NK-92 (cell line): ENCODE data around the gene POLE4.

Experiments used
- DNase-seq: peaks from one replicate; lab custom pipeline; 2025; ENCODE audit not compliant: unreplicated experiment; lab: John Stamatoyannopoulos, UW

The POLE4 gene

DNA sequence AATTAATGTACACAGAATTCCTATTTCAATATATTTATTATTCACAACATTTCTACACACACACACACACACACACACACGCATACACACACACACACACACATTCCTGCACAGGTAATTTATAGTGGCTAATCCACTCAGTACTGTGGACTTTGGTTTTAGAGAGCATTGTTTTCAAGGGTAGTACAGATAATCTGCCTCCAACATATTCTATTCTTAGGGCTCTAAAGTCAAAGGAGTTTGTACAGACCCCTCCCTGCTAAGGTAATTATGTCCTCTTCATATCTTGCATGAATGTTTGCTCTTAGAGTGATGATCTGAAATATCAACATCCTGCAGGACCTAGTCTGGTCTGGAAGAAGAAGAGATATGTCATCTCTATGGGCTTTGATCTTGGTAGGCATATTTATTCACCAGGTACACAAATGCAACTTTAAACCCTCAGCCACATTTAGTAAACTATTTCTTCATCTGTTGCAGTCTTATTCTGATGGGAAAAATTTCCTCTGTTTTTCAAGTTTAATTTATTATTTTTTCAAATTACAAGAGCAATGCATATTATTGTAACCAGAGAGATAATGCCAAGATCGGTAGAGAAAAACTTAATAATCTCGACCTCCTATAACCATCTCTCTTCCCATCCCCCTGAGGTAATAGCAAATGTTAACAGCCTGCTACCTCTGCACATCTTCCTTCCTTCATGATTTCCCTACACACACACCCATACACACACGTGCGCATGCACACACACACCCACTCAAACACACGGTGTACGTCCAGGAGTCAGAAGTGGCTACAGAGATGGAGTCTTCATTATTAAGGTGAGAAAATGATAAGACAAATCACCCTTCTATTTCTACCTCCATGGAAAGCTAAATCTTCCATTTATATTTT, 18.3 kb upstream of the POLE4 start:
- DNase-seq: no peak

DNA sequence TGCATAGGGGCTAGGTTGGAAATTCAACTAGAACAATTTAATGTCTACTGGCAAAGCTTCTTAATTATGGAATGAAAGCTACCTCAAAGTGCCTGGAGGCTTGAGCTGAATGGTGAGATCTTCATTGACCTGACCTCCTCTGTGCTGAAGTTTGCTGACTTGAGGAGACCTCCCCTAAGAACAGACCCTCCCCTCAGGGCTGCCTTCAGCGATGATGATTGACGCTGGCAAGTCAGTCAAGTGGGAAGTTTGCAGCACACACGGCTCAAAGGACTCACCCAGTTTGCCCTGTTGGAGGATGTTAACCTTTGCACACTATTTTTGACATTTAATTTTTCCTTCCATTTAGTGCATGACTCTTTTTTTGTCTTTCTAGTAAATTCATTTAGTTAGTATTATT, 17.2 kb upstream of the POLE4 start:
- DNase-seq: no peak

DNA sequence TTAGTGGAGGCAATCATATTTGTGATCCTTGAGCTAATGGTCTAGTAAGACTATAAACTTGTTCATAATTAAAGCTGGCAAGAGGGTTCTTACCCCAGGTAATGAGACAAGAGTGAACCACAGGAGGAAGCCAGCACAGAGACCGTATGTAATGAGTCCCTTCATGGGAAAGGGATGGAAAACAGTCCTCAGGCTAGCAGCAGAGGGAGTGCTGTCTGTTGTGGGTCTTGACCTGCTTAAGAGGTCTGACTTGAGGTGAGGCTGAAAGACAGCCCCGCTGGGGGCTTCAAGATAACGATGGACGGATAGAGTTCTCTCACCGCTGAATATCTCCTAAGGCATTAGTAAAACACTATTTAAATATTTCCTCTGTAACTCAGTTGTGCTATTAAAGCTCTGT, 16.2 kb upstream of the POLE4 start:
- DNase-seq: no peak

DNA sequence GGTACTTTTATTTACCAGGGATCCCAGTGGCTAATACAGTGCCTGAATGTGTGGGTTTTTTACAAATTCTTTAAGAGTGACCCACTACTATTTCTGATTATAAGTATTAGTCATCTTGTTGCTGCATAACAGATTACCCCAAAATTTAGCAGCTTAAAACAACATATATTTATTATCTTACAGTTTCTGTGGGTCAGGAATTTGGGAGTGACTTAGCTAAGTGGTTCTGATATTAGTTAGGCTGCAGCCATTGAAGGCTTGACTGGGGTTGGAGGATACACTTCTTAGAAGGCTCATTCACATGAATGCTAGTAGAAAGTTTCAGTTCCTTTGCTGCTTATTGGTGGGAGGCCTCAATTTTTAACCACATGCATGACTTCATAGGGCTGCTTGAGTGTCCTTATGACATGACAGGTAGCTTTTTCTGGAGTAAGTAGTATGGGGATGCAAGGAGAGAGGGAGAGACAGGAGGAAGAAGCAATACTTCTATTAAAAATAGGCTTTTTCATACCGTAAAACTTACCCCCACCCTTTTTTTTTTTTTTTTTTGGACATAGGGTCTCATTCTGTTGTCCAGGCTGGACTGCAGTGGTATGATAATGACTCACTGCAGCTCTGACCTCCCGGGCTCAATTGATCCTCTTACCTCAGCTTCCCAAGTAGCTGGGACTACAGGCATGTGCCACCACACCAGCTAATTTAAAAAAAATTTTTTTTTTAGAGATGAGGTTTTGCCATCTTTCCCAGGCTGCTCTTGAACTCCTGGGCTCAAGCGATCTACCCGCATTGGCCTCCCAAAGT, 13.3 kb upstream of the POLE4 start:
- no peak for DNase-seq

DNA sequence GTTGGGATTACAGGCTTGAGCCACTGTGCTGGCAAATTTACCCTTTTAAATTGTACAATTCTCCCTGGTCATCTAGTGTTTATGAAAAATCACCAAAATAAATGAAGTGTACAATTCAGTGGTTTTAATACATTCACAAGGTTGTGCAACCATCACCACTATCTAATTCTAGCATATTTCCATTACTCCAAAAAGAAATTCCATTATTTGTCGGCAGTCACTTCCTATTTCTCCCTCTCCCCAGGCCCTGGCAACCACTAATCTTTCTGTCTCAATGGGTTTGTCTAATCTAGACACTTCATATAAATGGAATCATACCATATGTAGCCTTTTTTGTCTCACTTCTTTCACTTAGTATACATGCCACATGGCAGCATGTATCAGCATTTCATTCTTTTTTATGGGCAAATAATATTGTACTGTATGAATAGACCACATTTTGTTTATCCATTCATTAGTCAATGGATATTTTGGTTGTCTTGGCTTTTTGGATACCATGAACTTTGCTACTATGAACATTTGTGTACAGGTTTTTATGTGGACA, 12.6 kb upstream of the POLE4 start:
- no peak for DNase-seq

DNA sequence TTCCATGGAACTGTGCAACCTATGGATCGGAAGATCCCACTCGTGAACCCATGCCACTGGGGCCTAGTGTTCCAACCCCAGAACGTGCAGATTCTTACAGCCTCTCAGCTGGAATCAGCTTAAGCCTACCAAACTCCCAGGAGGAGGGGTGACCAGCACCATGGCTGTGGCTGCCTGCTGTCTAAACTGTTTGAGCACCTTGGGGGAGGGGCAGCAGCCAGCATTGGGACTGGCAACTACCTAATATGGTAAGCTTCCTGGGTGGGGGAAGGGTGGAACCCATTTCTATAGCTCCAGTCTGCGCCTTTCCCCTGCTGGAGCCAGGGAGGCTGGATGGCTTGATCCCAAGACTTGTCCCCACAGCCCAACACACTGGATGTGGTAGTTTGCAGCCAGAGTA, 10.7 kb upstream of the POLE4 start:
- DNase-seq: no peak

DNA sequence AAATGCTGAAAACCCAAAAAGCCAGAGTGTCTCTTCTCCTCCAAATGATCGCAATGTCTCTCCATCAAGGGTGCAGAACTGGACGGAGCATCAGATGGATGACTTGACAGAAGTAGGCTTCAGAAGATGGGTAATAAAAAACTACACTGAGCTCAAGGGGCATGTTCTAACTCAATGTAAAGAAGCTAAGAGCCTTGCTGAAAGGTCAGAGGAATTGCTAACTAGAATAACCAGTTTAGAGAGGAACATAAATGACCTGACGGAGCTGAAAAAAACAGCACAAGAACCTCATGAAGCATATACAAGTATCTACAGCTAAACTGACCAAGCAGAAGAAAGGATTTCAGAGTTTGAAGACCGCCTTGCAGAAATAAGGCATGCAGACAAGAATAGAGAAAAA, 9.7 kb upstream of the POLE4 start:
- DNase-seq: no peak

DNA sequence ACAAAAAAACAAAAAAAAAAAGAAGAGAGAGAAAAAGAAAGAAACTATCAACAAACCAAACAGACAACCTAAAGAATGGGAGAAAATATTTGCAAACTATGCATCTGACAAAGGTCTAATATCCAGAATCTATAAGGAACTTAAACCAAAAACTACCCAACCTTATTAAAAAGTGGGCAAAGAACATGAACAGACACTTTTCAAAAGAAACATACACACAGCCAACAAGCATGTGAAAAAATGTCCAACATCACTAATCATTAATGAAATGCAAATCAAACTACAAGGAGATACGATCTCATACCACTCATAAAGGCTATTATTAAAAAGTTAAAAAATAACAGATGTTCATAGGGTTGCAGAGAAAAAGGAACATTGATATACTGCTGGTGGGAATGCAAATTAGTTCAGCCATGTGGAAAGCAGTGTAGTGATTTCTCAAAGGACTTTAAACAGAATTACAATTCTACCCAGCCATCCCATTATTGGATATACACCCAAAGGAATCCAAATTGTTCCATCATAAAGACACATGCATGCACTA, 7.2 kb upstream of the POLE4 start:
- DNase-seq: no peak

DNA sequence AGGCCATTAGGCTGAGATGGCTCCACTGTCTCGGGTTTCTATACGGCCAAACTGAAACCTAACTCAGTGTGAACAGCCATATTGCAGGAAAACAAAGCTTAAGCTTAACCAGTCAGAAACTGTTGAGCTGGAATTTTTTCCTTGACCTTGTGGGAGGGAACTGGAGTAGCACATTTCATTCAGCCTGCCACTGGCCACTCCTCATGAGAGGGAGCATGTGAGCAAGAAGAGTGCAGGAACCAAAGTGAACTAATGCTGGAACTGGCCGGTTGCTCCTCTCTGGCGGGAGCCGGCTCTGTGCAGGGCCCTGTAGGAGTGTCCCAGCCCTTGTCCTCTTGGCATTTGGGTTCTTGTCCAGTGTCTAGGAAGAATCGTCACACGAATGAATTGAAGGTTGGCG, 5.9 kb upstream of the POLE4 start:
- DNase-seq: no peak

DNA sequence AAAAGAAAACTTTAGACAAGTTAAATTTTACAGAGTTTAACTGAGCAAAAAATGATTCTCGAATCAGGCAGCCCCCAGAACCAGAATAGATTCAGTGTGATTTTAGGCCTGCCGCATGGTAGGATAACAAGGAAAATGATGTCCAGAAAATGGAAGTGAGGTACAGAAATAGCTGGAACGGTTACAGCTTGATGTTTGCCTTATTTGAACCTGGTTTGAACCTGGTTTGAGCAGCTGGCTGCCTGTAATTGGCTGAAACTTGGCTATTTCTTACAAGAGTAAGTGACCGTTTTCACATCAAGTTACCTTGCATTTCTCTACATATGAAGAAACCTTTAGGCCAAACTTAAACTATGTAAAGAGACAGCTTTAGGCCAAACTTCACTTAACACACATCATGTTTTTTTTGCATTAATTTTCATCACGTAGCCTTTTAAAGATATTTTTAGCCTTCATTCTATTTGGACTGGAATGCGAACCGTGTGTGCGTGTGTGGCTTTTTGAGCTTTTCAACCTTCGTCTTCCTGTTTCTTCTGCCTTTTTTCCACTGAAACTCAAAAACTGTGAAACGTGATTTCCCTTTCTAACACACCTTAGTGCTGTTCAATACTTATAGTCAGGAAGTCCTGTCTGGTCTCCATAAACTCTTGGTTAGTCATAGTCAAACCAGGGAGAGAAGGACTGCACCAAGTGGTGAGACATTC, 4.5 kb upstream of the POLE4 start:
- no peak for DNase-seq

DNA sequence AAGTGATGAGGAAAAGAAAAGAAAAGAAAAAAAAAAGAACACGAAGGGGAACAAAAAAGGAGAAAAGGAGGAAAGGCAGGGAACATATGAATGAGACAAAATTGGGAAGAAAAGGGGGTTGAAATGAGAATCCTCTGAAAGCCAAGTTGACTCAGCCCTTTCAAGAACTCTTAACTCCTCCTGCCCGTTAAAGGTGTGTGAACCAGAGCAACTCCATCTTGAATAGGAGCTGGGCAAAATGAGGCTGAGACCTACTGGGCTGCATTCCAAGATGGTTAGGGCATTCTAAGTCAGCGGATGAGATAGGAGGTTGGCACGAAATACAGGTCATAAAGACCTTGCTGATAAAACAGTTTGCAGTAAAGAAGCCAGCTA, 4.0 kb upstream of the POLE4 start:
- DNase-seq: no peak

DNA sequence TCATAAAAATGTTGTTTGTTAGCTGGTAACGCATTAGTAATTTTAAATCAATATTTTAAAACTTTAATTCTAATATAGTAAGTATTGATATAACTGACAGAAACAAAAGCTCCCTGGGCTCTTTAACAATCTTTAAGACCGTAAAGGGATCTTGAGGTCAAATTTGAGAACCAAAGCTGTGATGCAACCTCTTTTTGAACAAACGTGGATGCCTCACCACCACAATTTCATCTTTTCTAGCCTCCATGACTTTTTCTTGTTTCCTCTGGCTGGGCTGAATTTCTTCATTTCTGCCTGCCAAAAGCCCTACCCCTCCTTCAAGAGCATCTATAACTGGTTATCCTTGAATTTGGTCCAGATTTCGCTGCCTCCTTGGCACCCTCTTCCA, 563 bp upstream of the POLE4 start:
- DNase-seq: no peak

DNA sequence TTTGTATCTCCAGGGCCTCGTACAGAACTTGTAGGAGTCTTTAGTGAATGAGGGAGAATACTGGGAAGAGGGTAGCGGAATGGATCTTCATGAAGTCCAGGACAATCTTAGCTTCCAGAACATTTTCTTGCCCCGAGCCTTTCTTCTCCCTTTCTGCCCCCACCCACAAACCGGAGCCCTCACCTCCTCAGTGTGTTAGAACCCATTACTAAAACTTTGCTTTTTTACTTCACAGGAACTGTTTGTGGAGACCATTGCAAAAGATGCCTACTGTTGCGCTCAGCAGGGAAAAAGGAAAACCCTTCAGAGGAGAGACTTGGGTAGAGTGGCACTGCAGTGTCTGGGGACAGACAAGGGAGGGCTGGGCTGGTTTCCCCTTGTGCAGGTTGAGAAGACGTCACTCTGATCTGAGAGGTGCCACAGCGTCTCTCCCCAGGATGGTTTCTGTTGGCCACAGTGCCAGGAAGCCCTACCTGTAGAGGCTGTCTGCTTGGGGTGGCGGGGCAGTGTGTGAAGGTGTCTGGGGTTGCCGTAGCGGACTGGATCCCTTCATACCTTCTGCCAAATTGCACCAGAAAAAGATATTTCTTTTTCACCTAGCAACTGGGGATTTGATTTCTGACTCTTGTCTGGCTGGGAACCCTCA, 786 bp downstream of the POLE4 start:
- DNase-seq: no peak

DNA sequence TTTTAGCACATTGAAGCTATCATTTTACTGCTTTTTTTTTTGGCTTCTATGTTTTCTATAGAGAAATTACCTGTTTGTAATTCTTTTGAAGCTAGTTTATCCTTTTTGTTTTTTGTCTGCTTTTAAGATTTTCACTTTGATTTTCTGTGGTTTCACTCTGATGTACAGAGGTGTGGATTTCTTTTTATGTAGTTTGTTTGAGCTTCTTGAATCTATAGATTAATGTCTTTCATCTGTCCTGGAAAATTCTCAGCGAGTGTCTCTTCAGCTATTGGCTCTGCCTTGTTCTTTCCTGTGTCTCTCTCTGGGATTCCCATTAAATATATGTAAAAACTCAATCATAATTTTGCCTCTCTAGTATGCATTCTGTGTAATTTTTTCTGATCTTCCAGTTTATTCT, 8.4 kb downstream of the POLE4 start:
- DNase-seq: no peak

DNA sequence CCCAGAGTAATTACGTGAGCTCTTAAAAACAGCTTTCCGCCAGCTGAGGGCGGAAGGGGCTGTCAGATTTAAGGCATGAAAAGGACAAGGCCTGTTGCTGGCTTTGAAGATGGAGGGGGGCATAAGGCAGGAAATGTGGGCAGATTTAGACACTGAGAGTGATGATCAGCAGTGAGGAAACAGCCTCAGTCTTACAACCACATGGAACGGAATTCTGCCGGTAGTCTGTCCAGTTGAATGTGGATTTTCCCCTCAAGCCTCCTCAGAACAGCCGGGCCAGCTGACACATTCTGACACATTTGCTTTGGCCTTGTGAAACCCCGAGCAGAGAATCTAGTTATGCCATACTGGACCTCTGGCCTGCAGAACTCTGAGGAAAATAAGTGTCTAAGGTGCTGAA, 16.6 kb downstream of the POLE4 start:
- DNase-seq: no peak

DNA sequence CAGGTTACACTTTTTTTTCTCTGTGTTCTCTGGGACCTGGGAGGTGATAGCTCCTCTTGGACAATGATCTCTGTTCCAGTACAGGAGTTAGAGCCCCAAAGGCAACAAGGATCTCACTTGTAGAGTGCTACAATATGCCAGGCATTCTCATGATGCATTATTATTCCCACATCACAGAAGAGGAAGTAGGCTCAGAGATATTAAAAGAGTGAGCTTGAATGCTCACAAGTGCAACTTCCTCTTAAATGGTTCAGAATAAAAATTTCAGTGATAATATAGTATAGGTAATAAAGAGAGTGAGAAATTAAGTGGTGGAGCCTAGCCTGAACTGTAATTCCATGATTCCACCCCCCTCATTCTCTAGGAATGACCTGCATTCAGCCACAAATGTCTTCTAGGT, 21.4 kb downstream of the POLE4 start:
- DNase-seq: no peak

DNA sequence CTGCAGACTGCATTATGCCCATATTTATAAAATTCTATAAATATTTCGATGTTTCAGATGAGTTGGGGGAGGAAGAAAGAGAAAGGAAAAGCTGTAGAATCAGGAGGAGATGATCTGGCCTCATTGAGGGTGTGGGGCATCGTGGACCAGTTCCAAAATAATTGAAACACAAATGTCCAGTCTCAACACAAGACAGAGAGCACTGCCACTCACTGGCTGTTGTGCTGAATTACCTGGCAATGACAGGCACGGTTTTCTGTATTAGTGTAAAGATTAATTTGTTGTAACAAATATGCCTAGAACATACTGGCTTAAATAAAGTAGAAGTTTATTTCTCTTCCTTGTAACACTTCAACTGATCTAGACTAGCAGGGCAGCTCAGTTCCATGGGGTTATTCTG, 24.1 kb downstream of the POLE4 start:
- no peak for DNase-seq

DNA sequence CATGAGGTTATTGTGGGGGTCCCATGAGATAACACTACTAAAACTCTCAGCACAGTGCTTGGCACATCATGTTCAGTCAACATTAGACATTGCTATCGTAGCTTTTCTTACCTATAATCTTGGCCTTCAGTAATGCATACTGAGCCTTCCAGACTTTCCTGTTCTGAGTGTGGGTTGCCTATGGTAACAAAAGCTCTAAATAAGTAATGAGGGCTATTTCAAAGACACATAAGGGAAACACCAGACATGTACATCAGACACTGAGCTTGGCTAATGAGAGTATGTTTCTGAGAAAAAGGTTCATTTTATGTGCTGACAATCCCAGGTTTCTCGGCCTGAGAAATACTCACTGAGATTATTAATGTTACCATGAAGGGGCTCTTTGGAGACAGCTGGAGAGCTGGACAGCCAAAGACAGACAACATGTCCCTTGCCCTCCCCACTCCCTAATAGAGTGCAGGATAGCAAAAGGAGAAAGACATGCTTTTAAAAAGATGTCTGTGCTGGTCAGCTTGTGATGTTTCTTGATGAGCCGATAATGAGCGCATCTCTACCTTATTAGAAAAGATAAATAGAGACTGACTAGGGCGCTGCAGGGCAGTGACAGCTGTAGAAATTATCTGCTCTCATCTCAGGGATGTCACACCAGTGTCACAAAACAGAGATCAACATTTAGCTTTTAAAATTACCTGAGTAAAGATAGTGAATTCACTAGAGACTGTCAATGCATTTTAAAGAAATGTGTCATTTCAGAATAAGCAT, 25.4 kb downstream of the POLE4 start:
- DNase-seq: no peak

DNA sequence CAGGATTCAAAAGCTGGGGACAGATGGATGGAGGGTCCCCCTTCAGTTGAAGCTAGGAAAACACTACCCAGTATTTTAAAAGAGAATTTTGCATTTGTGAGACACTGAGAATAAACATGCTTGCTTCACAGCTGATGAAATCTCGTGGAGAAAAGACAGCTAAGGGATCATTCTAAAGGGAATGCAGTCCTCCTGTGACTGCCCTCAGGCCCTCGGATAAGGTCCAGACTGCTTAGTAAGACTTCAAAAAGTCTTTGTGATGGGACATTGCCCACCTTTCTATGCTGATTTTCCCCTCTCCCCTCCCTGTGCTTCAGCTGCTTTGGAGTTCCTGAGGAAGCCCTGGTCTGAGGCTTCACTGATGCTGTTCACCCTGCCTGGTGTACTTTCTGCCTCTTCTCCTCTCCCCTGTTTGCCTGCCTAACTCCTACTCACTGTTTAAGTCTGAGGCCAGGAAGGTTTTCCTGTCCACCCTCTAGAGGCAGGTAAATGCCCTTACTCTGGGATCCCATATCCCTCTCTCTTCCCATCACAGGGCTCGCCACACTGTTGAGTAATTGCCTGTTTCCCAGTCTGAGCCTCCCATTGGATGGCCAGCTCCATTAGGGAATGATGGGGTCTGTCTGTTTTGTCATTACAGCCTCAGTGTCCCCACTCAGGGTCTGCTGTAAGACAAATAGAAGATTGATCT, 26.6 kb downstream of the POLE4 start:
- no peak for DNase-seq
